GM19238 (cell line): Measurements from ENCODE around the gene OR51V1.
"Not testable (repeated sequence)": the region's sequence is repeated elsewhere in the genome, so short reads cannot be mapped to it uniquely, and the experiment has no call there.

Experiments
- DNase-seq: peaks from one replicate; pipeline ENCODE4 v3.0.0; 2011; ENCODE audit warnings: low spot score; ENCODE audit not compliant: insufficient read length

OR51V1 gene

DNA sequence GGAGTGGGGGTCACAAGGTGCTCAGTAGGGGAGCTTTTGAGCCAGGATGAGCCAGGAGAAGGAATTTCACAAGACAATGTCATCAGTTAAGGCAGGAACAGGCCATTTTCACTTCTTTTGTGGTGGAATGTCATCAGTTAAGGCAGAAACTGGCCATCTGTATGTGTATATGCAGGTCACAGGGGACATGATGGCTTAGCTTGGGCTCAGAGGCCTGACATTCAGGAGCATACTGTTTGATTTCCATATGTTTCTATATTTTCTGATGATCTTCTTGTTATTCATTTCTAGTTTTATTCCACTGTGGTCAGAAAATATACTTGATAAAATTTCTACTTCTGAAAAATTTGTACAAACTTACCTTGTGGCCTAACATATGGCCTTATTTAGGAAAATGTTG lies 34.6 kb downstream of the OR51V1 start:
- not testable (repeated sequence) for DNase-seq

DNA sequence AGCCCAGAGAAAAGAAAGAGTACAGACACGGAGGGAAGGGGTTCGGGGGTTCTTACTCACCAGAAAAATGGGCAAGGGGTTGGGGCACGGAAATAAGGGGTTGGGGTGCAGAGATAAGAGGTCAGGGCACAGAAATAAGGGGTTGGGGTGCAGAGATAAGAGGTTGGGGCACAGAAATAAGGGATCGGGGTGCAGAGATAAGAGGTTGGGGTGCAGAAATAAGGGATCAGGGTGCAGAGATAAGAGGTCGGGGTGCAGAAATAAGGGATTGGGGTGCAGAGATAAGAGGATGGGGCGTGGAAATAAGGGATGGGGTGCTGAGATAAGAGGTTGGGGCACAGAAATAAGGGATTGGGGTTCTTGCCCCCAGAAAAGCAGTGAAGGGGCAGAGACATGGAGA lies 35.7 kb downstream of the OR51V1 start:
- not testable (repeated sequence) for DNase-seq

DNA sequence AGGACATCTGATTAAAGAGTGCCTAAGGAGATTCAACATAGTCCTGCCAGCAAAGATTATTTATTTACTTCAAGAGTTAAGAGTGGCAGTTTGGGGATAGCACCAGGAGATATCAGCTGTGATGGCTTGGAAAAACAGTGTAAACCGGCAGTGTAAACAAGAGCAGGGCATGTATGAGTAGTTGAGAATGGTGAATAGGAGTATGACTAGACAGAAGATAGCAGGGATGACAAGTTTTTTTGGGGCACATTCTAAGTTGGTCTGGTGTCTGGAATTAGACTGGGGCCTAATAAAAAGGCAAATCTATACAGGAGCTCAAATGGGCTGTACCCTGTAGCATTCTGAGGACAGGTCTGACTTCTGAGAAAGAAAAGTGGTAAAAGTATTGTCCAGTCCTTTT lies 39.4 kb downstream of the OR51V1 start:
- DNase-seq = not testable (repeated sequence)

DNA sequence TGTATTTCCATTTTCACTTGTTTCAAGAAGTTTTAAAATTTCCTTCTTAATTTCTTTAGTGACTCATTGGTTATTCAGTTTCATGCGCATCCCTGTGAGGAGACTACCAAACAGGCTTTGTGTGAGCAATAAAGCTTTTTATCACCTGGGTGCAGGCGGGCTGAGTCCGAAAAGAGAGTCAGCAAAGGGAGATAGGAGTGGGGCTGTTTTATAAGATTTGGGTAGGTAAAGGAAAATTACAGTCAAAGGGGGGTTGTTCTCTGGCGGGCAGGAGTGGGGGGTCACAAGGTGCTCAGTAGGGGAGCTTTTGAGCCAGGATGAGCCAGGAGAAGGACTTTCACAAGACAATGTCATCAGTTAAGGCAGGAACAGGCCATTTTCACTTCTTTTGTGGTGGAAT lies 40.3 kb downstream of the OR51V1 start:
- not testable (repeated sequence) for DNase-seq

DNA sequence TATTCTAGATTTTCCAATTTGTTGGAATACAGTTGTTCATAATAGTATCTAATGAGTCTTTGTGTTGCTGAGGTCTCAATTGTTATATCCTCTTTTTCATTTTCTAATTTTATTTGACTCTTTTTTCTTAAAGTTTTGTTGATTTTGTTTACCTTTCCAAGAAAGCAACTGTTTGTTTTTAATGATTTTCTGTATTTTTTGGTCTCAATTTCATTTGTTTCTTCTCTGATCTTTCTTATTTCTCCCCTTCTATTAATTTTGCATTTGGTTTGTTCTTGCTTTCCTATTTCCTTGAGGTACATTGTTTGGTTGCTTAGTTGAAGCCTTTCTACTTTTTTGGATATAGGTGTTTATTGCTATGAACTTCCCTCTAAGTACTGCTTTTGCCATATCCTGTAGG lies 40.7 kb downstream of the OR51V1 start:
- no peak for DNase-seq

DNA sequence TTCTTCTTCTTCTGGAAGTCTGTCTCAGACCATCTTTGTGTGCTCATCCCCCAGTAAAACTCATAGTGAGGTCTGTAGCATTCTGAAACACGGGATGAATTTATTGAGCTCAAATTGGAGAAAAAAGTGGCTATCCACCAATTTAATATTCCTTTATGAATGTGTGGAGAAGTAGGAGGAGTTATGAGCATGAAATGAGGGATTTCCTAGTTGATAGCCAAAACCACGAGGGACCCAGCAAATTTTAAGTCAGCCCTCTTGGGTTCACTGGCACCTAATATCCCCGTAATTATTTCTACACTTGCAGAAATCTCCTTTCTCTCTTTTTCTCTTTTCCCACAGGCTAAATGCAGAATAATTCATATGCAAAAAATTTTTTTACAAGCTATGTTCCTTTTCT lies 45.8 kb downstream of the OR51V1 start, which contains the start of gene OR52A1:
TSS of gene OR52A1 (minus strand) at position 101 of the 400 bp plus-strand sequence. CDS start 2,388 bp downstream, outside the sequence.
- no peak for DNase-seq

DNA sequence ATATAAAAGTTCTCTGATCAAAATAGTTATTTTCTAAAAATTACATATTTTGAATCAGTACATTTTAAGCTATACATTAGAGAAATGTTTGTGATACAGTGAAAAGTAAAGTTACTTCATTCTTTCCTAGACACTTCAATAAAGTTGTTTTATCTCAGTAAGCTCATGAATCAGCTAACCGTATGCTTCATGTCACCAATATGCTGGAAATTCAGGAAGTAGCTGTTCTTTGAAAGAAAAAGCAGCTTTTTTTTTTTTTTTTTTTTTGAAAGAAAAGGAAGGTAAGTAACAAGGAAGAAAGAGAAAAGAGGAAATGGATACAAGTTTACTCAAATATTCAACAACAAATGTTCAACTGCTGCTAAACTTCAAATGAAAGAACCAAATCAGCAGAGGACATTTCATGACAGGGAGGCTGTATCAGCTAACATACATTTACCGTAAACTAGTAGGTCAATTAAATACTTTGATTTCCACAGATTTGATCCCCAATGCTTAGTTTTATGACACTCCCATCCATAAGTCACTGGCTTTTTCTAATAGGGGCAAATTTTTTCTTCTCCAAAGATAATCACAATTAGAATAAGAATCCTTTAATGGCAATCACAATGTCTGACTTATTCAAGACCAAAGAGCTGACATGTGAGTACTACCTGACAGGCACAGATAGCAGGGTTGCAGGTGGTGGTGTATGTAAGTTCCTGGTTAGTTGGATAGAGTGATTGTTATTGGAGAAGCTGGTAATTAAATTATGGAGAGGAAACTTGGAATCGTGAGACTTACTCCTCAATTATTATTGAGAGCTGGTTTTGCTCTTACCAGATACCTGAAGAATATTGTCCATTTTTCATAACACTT lies 46.7 kb downstream of the OR51V1 start:
- DNase-seq = no peak

DNA sequence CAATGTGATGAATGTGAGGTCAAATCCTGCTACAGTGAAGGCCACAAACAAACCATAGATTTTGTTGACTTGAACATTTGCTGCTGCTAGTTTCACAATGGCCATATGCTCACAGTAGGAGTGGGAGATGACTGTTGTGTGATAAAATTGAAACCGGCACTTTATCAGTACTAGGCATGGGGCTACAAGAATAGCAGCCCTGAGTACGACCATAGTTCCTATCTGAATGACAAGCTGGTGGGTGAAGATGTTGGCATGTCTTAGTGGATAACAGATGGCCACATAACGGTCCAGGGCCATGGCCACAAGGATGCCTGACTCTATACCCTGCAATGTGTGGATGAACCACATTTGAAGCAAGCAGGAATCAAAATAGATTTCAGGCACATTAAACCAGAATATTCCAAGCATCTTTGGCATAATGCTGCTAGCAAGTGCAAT lies 48.7 kb downstream of the OR51V1 start:
- no peak for DNase-seq
